G401 (cell line): ENCODE measurements around the gene CDX1. TPM values are rescaled to one million over a fixed set of nuclear protein-coding genes. Genes with fewer than 3 reads are reported as not detected.

Source experiments
- DNase-seq: peaks from one replicate; pipeline ENCODE4 v3.0.0-alpha.2; 2015; ENCODE audit warnings: low spot score
- in situ Hi-C: cut with HindIII; loops from 2 replicates; pipeline ENCODE4 v1.10.0; 2016; ENCODE audit warnings: low sequenced_read_pairs, mixed read lengths
- total RNA-seq: library from RNA; depleted of rRNA; stranded (reverse); fragments of >200 nt; shearing (Covaris generic); gene quantifications from 2 replicates; pipeline ENCODE4 v1.2.3, GENCODE V29; 2014

The CDX1 gene
- total RNA-seq, 1 experiment from 2014 or later = not detected

DNA sequence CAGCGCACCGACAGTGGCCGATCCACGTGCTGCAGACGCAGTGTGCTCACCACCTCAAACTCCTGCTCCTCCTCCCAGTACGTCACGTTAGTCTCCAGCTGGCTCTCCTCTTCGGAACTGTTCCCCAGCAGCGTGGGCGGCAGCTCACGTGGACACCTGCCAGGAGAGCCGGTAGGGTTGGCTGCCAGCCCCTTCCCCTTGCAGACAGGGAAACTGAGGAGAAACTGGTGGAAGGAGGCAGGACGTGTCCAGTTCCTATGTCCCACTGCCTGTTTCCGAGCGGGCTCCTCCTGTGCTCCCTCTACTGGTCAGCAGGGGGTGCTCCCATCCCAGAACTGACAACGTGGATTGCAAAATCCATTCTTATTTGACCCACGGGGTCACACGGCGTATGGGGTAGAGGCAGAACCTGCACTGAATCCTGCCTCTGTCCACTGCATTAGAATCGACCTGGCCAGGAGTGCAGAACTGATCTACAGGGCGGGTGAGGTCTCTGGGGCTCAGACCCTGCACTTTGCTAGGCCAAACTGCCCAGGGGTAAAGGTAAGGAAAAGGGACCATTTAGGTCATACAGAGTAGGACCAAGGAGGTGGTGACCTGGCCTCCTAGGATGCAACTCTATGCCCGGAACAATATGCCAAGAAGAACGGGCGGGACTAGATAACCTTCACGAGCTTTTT, 36.6 kb upstream of the CDX1 start:
- peak; percentile 71 for DNase-seq
- in situ Hi-C loops = no loop called here

DNA sequence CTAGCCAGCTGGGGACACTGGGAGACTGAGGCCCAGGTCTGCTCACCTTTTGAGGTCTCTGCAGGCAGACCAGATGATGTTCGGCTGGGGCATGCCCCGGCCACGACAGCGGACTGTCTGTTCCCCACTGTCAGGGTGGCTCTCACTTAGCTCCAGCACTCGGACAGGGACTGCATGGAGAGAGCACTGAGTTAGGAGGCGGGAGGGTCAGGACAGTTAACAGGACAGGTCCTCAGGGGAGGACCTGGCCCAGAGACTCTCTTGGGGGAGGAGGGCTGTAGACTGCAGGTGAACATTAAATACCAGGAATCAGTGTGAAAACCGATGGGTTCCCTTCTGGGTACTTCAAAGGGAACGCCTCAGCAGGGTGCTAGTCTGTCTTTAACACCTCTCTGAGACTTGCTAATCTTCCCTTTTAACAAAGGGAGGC, 36.1 kb upstream of the CDX1 start:
- in situ Hi-C loops = no loop called here
- DNase-seq = no peak

DNA sequence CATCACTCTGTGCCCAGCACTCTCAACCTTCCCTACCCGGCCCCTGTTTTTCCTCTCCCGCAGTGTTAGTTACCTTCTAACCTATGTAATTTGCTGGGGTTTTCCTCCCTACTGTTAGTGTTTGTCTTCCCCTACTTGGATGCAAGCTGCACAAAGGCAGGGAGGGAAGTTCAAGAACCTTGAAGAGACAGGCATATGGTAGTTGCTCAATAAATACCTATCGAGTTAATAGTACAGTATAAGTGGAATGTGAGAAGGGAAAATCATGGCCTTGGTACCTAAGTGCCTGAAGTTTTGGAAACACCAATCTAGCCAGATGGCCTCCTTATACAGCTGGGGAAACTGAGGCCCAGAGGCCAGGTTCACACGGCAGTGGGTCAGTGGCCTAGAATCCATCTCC, 35.1 kb upstream of the CDX1 start:
- in situ Hi-C loops = no loop called here
- DNase-seq = no peak

DNA sequence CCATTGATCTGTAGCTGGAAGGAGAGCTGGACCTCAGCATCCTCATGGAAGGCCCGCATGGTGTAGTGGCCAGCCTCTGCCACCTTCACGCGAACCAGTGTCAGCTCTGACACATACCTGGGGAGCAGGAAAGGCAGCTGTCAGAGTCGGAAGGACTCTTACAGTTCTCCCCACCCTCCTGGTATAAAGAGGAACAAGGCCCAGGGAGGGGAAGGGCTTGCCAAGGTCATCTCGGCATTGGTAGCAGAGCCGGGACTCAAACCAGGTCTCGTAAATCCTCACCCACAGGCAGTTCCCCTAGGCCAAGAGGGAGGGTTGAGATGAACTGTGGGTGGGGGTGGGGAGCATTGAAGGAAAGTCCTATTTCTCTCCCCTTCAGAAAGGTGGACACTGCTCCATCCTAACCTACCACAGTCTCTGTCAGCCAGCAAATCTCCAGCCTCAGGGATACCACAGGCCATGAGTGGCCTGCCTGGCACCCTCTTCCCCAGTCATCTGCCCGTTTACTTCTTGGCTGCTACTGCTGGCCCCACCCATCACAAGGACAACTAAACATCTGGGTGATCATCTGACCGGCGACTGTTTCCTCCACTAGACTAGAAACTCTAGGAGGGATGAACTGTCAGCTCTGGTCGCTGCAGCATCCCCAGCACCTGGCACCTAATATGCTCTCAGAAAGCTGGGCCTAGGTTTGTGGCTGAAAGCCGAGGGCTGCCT, 34.4 kb upstream of the CDX1 start:
- in situ Hi-C loops = no loop called here
- DNase-seq = no peak

DNA sequence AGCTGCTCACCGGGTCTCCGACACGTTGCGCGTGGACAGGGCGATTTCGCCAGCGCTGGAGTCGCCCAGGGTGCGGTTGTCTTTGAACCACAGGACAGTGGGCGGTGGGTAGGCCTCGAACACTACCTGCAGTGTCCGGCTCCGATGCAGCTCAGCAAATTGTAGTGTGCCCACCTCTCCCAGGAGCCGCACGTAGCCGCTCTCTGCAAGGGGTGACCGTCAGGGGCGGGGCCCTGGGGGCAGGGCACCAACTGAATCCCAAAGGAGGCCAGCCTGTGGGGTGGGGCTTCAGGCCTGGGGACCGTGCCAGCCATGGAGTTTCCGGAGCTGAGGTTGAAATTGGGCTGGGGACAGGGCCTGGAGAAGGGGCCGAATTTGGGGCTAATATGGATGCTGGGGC, 33.8 kb upstream of the CDX1 start:
- DNase-seq = no peak
- in situ Hi-C loops = no loop called here

DNA sequence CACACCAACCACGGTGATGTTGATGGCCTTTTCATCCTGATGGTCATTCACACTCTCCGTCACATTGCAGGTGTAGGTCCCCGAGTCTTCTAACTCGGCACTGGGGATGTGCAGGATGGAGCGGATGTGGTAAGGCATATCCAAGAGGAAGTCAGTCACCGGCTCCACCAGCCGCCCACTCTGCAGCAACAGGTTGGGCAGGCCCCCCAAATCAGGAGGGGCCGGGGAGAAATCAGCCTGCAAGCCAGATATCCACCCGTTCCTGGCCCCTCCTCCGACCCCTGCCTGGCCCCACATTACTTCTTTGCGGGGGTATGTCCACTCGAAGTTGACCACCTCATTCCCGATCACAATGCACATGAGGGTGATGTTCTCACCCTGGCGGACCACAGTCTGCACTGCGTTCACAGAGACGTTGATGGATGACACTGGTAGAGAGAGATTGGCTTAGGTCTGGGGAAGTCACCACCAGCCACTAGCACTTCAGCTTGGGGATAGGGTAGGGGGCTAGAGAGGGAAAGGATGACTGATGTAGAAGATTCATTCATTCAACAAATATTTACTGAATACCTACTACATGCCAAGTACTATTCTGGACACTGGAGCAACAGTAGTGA, 32.9 kb upstream of the CDX1 start:
- in situ Hi-C loops = no loop called here
- DNase-seq = no peak

DNA sequence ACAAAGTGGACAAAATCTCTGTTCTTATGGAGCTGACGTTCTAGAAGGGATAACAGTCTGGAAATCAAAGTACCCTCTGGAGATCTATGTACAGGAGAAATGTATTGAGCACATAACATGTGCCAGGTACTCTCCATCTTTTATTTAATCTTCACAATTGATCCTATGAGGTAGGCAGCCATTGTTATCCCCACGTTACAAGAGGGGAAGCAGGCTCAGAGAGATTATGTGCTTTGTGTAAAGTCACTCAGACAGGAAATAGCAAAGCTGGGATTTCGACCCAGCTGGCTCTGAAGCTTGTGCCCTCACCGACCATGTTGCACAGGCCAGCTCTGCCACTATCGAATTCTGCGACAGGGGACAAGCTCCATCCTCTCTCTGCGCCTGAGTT, 32.4 kb upstream of the CDX1 start:
- no peak for DNase-seq
- in situ Hi-C loops = no loop called here

DNA sequence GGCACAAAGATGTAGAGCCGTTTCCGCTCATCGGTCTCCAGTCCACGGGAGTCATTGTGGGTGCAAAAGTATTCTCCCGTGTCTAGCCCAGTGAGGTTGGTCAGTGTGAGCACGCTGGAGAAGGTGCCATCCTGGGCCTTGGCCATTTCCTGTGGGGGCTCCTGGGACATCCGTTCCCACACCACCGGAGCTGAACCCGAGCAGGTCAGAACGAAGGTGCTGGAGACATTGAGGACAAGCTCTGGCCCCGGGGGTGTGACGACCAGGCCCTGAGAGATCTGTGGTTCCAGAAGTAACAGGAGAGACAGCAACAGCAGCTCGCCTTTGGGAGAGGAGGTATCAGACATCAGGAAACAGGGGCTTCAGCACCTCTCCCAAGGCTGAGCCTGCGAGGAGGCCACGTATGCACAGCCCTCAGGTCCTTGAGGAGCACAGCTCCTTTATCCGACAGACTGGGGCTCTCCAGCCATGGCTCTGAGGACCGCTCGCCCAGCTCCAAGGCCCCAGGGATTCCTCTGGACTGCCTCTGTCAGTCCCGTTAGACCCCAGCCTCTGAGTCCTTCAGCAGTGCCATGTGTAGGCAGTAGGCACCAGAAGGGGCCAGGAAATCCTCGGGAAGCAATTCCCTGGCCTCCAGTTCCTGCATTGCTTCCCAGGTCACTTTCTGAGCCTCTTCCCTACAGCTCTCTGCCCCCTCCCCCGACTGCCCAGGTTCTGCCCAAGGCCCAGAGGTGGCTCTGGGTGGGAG, 30.8 kb upstream of the CDX1 start:
- no peak for DNase-seq
- in situ Hi-C loops = no loop called here

DNA sequence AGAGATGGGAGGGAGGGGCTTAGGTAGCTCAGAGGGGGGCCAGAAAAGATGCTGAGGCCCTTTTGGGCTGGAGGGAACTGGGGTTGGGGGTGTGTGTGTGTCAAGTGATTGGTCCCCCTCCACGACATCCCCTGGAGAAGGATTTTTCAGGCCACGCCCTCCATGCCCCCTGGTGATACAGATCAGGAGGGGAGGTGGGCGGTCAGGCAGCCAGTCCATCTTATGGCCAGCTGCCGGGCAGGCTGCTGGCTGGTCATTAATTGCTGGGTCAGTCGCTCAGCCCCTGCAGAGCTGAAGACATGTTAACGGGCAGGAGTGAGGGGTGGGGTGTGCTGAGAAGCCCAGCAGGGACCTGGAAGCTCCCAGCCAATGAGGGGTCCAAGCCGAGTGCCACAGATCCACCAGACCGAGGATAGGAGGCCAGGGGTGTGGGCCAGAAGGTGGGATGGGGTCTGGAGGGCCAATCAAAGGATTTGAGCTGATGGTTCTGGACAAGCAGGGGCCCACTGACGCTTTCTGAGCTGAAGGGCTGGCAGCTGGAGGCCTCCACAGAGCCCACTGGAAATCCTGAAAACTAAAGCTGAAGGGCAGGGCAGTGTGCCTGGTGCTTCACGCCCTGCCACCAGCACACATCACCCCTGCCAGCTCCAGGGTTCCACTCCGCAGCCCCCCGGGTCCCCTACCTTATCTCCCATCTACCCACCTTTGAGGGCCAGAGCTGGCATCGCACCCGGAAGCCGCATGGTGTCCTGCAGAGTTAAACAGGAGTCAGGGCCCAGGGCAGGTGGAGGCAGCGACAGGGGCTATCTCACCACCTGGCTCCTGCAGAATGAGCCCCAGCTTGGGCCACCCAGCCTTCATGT, 30.0 kb upstream of the CDX1 start:
- no peak for DNase-seq
- in situ Hi-C loops = no loop called here

DNA sequence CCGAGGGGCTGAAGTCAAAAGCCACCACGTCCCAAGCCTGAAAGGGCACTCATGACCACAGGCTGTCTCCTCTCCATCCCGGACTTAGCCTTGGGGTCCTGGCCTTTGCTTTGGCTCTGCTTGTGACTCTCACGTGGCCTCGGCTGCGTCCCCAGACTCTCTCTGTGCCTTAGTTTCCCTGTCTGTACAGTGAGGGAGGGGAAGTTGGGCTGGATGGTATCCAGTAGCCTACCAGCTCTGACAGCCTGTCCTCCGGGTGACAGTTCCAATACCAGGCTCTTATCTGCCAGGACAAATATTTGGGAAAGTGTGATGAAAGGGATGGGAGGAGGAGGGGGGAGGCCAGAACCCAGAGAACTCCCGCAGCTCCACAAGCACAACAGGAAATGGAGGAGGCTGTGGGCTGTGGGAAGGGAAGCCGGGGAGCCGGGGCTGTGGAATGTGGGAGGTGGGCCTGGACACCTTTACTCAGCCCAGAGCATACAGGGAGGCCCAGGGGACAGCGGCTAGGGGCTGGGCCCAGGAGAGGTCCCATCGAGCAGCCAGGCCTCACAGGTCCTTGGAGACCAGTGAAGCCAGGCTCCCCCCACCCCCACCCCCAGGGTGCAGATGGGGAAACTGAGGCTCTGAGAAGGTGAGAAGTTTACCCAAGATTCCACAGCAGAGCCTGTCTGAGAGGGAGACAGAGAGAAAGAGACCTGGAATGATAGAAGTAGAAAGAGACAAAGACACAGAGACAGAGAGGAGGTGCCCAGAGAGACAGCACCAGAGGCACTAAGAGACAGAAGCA, 29.2 kb upstream of the CDX1 start:
- no peak for DNase-seq
- in situ Hi-C loops = no loop called here

DNA sequence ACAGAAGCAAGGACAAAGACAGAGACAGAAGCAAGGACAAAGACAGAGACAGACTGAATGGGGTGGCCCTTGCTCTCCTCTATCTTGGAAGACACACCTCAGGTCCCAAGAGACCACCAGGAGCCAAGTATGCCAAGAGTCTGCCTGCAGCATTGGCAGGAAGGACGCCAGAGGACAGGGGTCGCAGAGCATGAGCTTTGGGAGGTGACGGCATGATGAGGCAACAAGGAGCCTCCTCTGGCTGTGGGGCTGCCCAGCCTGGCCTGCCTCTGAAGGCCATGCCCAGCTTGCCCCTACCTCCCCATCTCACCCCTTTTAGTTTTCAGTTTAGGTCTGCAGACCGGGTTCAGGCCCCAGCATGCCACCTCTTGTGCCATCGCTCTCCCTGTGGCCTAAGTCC, 28.6 kb upstream of the CDX1 start:
- no peak for DNase-seq
- in situ Hi-C loops = no loop called here

DNA sequence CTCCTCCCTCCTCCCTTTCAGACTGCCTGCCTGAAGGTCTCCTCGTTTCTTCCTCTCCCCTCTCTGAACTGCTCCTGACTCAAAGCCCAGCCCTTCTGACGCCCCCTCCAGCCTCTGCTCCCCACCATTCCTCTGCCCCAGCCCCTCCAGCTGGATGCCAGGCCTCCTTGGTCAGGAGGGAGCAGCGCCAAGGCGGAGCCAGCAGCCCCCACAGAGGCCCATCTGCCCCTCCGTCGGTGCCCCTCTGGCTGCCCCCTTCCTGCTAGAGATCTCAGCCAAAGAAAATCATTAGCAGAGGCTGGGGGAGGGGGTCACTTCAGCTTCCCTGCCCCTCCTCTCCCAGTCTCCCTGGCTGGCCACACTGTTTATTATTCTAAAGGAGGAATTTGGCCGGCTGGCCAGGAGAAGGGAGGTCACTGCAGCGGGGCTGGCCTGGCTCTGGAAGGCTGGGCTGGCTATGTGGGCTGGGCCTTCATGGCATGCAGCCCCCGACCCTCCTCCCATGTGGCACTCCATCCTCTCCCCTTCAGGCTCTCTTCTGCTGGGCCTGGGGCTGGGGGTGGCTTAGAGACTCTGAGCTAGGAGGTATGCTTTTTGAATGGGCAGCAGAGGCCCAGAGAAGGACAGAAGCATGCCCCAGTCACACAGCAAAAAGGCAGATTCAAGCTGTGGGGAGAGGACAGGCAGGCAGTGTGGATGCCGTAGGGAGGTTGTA, 27.9 kb upstream of the CDX1 start:
- in situ Hi-C loops = no loop called here
- no peak for DNase-seq

DNA sequence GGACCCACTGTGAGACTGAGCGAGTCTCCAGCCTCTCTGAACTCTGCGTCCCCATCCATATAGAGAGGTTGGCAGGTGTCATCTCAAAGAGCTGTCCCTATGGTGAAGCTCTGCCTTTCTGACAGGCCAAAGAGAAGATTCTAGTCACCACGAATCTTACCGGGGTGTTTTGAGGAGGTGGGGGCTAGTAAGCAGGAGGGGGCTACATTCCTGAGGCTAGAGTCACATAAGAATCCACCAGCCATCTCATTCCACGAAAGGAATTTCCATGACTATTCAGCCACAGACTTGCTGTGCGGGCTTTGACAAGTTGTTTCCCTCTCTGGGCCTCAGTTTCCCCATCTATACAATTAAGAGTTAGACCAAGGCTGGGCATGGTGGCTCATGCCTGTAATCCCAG, 27.2 kb upstream of the CDX1 start:
- in situ Hi-C loops = no loop called here
- DNase-seq = no peak

DNA sequence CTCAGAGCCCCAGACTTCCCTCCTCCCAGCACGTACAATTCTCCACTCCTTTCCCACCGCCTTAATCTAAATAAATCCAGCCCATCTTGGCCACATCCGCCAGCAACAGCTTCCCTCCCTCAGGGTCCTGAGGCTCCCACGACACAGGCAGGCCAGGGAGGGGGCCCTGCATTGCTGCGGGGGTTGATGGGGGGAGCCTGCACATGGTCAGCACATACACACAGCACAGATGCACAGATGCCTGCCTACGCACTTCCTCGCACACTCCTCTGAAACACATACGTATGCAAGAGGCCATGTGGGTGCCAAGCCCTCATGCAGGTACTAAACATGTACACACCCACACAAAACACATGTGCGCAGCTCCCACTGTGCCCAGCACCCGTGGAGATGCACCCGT, 25.7 kb upstream of the CDX1 start:
- in situ Hi-C loops = no loop called here
- no peak for DNase-seq

DNA sequence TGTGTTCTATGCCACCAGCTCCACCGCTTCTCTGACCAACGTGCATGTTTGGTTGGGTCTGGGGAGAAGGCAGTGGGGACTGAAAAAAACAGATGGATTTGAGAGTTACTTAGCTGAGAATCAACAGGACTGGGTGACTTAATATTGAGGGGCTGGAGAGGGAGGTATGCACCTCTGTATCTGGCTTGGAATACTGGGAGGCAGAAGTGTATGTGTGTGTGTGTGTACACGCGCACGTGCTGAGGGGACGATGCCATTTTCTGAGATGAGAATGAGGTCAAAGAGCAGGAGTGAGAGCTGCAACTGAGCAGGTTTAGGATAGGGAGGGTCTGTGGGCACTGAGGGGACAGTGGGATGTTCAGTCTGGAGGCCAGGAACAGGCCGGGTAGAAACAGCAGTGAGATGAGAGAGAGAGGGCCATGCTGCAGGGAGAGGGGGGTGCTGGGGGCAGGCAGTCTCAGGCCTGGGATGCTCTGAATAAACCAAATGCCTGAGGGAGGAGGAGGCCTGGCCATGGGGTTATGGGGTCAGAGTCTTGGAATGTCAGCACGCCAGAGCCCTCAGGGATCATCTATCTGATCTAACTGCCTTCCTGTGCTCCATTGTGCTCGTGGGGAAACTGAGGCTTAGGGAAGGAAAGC, 24.9 kb upstream of the CDX1 start:
- in situ Hi-C loops = no loop called here
- no peak for DNase-seq

DNA sequence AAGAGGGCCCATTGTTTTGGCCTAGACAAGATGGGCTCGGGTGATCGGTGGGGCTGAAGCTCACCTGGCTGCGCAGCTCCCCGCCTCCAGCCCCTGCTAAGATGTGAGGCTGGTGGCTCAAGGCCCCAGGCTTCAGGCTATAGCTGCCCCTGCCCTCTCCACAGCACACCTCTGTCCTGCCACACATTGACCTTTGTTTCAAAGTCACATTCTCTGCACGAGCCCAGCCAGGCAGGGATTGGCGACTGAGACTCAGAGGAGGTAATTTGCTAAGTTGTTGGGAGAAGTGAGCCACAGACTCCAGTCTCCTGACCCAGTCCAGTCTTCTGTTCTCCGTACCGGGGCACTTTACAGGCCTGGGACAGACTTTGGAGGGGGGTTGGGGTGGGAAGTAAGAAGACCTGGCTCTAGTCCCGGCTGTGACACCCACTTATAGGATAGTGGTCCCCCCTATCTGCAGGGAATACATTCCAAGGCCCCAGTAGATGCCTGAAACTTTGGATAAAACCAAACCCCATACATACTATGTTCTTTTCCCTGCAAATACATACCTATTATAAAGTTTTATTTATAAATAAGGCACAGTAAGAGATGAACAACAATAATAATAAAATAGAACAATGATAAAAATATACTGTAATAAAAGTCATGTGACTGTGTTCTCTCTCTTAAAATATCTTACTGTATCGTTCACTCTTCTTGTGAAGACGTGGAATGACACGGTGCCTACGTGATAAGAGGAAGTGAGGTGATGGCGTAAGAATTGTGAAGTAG, 24.2 kb upstream of the CDX1 start:
- DNase-seq = no peak
- in situ Hi-C loops = no loop called here

DNA sequence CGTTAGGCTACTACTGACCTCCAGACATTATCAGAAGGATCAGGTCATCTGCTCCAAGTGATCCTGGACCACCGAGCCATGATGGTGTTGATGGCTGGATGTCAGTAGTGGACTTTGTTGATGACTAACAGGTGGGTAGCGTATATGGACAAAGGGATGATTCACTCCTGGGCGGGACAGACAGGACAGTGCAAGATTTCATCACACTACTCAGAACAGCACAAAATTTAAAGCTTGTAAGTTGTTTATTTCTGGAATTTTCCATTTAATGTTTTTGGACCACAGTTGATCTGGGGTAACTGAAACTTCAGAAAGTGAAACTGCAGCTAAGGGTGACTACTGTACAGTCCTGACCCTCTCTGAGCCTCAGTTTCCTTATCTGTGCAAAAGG, 23.6 kb upstream of the CDX1 start:
- DNase-seq = no peak
- in situ Hi-C loops = no loop called here
